Measurements from ENCODE around the gene TMEM116.

The TMEM116 gene

GRCh38 chr12:111894556-111894955, 118.4 kb downstream of the TMEM116 start:
- no peak for TF ChIP-seq TEAD4 (IDR thresholded peaks at IDR 0.05)
- no peak for TF ChIP-seq FOXM1 (IDR thresholded peaks at IDR 0.05; ENCODE audit: borderline replicate concordance, low read depth)
- no peak for TF ChIP-seq EP300 (IDR thresholded peaks at IDR 0.05; ENCODE audit: borderline replicate concordance)
- TF ChIP-seq CEBPB (IDR thresholded peaks at IDR 0.05), result no peak
- no peak for TF ChIP-seq YY1 (IDR thresholded peaks at IDR 0.05; ENCODE audit: low read depth)
- no peak for TF ChIP-seq CREB1 (IDR thresholded peaks at IDR 0.05; ENCODE audit: low read depth)
- no peak for TF ChIP-seq MAX (IDR thresholded peaks at IDR 0.05)

GRCh38 chr12:111893287-111893686, 119.7 kb downstream of the TMEM116 start:
- no peak for TF ChIP-seq USF1 (IDR thresholded peaks at IDR 0.05)
- TF ChIP-seq ZBTB7A (IDR thresholded peaks at IDR 0.05; ENCODE audit: low read depth), result no peak
- TF ChIP-seq TCF12 (IDR thresholded peaks at IDR 0.05; ENCODE audit: low read depth), result no peak
- TF ChIP-seq EP300 (IDR thresholded peaks at IDR 0.05; ENCODE audit: borderline replicate concordance), result no peak
- TF ChIP-seq EGR1 (IDR thresholded peaks at IDR 0.05), result no peak
- TF ChIP-seq FOXM1 (IDR thresholded peaks at IDR 0.05; ENCODE audit: borderline replicate concordance, low read depth), result no peak
- no peak for TF ChIP-seq CREB1 (IDR thresholded peaks at IDR 0.05; ENCODE audit: low read depth)
- no peak for TF ChIP-seq CEBPB (IDR thresholded peaks at IDR 0.05)
- no peak for TF ChIP-seq MAX (IDR thresholded peaks at IDR 0.05)
- TF ChIP-seq RAD21 (IDR thresholded peaks at IDR 0.05; ENCODE audit: low read depth), result no peak
- TF ChIP-seq REST (IDR thresholded peaks at IDR 0.05; ENCODE audit: low read depth), result no peak

- TF ChIP-seq YY1 (IDR thresholded peaks at IDR 0.05; ENCODE audit: low read depth), result no peak
- no peak for TF ChIP-seq TEAD4 (IDR thresholded peaks at IDR 0.05)
- no peak for TF ChIP-seq EP300 (IDR thresholded peaks at IDR 0.05; ENCODE audit: borderline replicate concordance)
- TF ChIP-seq REST (IDR thresholded peaks at IDR 0.05; ENCODE audit: low read depth), result no peak
- no peak for TF ChIP-seq CREB1 (IDR thresholded peaks at IDR 0.05; ENCODE audit: low read depth)
- no peak for TF ChIP-seq RAD21 (IDR thresholded peaks at IDR 0.05; ENCODE audit: low read depth)
- no peak for TF ChIP-seq FOXM1 (IDR thresholded peaks at IDR 0.05; ENCODE audit: borderline replicate concordance, low read depth)
- no peak for TF ChIP-seq EGR1 (IDR thresholded peaks at IDR 0.05)
- no peak for TF ChIP-seq USF1 (IDR thresholded peaks at IDR 0.05)
- TF ChIP-seq TAF1 (IDR thresholded peaks at IDR 0.05; ENCODE audit: low read depth), result no peak
- TF ChIP-seq ZBTB7A (IDR thresholded peaks at IDR 0.05; ENCODE audit: low read depth), result no peak
- TF ChIP-seq NFIC (IDR thresholded peaks at IDR 0.05), result no peak
- TF ChIP-seq MAX (IDR thresholded peaks at IDR 0.05), result no peak
- TF ChIP-seq TCF12 (IDR thresholded peaks at IDR 0.05; ENCODE audit: low read depth), result no peak
- no peak for TF ChIP-seq CEBPB (IDR thresholded peaks at IDR 0.05)
These were observed 124.8 kb downstream of the TMEM116 start for GRCh38 chr12:111887926-111888745.

- TF ChIP-seq USF1 (IDR thresholded peaks at IDR 0.05) (no peak), EP300 (IDR thresholded peaks at IDR 0.05; ENCODE audit: borderline replicate concordance) (no peak), ZBTB7A (IDR thresholded peaks at IDR 0.05; ENCODE audit: low read depth) (no peak), YY1 (IDR thresholded peaks at IDR 0.05; ENCODE audit: low read depth) (no peak), RAD21 (IDR thresholded peaks at IDR 0.05; ENCODE audit: low read depth) (no peak), NFIC (IDR thresholded peaks at IDR 0.05) (no peak), CREB1 (IDR thresholded peaks at IDR 0.05; ENCODE audit: low read depth) (no peak), TCF12 (IDR thresholded peaks at IDR 0.05; ENCODE audit: low read depth) (no peak), REST (IDR thresholded peaks at IDR 0.05; ENCODE audit: low read depth) (no peak), TEAD4 (IDR thresholded peaks at IDR 0.05) (no peak), FOXM1 (IDR thresholded peaks at IDR 0.05; ENCODE audit: borderline replicate concordance, low read depth) (no peak)
These were observed 126.1 kb downstream of the TMEM116 start for GRCh38 chr12:111886662-111887545.

All from Ishikawa (cell line).